CD14-positive monocyte (primary cell): ENCODE measurements around the gene CDCA7L. TPM values are rescaled to one million over a fixed set of nuclear protein-coding genes. Genes with fewer than 3 reads are reported as not detected.

Experiments
- DNase-seq, 3 donors: peaks; one replicate each; pipeline ENCODE4 v3.0.0-alpha.2; 2011 to 2022
- H2AFZ ChIP-seq: 2 replicates; pipeline ENCODE4 v1.6.0; 2012; ENCODE audit warnings: mild to moderate bottlenecking, low read depth, low read length, inconsistent platforms; ENCODE audit not compliant: insufficient read depth, poor library complexity, severe bottlenecking
- H3K27ac ChIP-seq, 2 donors: 1 replicate in 1 of 2; 2 replicates in 1 of 2; pipeline ENCODE4 v1.5.1; 2012 to 2013; ENCODE audit warnings: low read length in 2 of 2, control low read depth in 1 of 2, inconsistent platforms in 1 of 2, low read depth in 1 of 2, mild to moderate bottlenecking in 1 of 2
- H3K27me3 ChIP-seq, 2 donors: one replicate each; pipeline versions ENCODE4 v1.6.0 to v1.6.1; 2011 to 2013; ENCODE audit warnings: low read length in 2 of 2; ENCODE audit not compliant: control insufficient read depth in 2 of 2, insufficient read depth in 2 of 2
- H3K36me3 ChIP-seq, 2 donors: replicated peaks in 1 of 2; 1 replicate in 1 of 2; 2 replicates in 1 of 2; pipeline versions ENCODE4 v1.5.1 to v1.6.1; 2012 to 2013; ENCODE audit warnings: low read length in 2 of 2, control low read depth in 1 of 2, inconsistent platforms in 1 of 2, mild to moderate bottlenecking in 1 of 2; ENCODE audit not compliant: insufficient read depth in 2 of 2, control insufficient read depth in 1 of 2
- H3K4me1 ChIP-seq, 2 donors: 1 replicate in 1 of 2; 2 replicates in 1 of 2; pipeline versions ENCODE4 v1.5.1 to v1.6.1; 2012 to 2013; ENCODE audit warnings: low read length in 2 of 2, control low read depth in 1 of 2, inconsistent platforms in 1 of 2, mild to moderate bottlenecking in 1 of 2, moderate library complexity in 1 of 2; ENCODE audit not compliant: insufficient read depth in 2 of 2, control insufficient read depth in 1 of 2
- H3K4me2 ChIP-seq: replicated peaks from 2 replicates; pipeline ENCODE3; 2012; ENCODE audit warnings: low read length, moderate library complexity, mild to moderate bottlenecking; ENCODE audit not compliant: poor library complexity, severe bottlenecking; ENCODE audit errors: extremely low read depth
- H3K4me3 ChIP-seq, 3 experiments: fragments of 200-600 bp in 1 of 3; sonication (generic) in 1 of 3; replicated peaks in 1 of 3; 1 replicate in 2 of 3; 2 replicates in 1 of 3; pipeline ENCODE4 v1.5.1; 2011 to 2013; ENCODE audit warnings: low read length in 3 of 3, mild to moderate bottlenecking in 3 of 3, control low read depth in 2 of 3, low read depth in 2 of 3, inconsistent platforms in 1 of 3, moderate library complexity in 1 of 3
- H3K79me2 ChIP-seq: 2 replicates; pipeline ENCODE4 v1.6.0; 2012; ENCODE audit warnings: mild to moderate bottlenecking, control low read depth, inconsistent platforms, low read length, moderate library complexity; ENCODE audit not compliant: insufficient read depth
- H3K9ac ChIP-seq: 2 replicates; pipeline ENCODE4 v1.6.0; 2017; ENCODE audit warnings: low read length, mild to moderate bottlenecking; ENCODE audit not compliant: insufficient read depth, poor library complexity, severe bottlenecking
- H3K9me3 ChIP-seq, 2 donors: replicated peaks in 1 of 2; 1 replicate in 1 of 2; 2 replicates in 1 of 2; pipeline versions ENCODE4 v1.5.1 to v1.6.1; 2012 to 2013; ENCODE audit warnings: low read length in 2 of 2, control low read depth in 1 of 2; ENCODE audit not compliant: control insufficient read depth in 1 of 2, insufficient read depth in 1 of 2
- H4K20me1 ChIP-seq: 2 replicates; pipeline ENCODE4 v1.6.0; 2012; ENCODE audit warnings: mild to moderate bottlenecking, low read length, control low read depth, moderate library complexity; ENCODE audit not compliant: insufficient read depth
- H3K27ac Mint-ChIP-seq, 7 donors: one replicate each; pipeline ENCODE4 v1.8.0; 2020; ENCODE audit warnings: mild to moderate bottlenecking in 7 of 7, mixed read lengths in 7 of 7, moderate library complexity in 6 of 7, inconsistent platforms in 2 of 7
- H3K27me3 Mint-ChIP-seq, 3 donors: one replicate each; pipeline ENCODE4 v1.8.0; 2021 to 2022; ENCODE audit warnings: low read depth in 3 of 3, mild to moderate bottlenecking in 3 of 3, mixed read lengths in 3 of 3, moderate library complexity in 3 of 3, inconsistent platforms in 1 of 3
- H3K36me3 Mint-ChIP-seq, 2 donors: one replicate each; pipeline ENCODE4 v1.8.0; 2020; ENCODE audit warnings: mixed read lengths in 2 of 2, inconsistent platforms in 1 of 2, mild to moderate bottlenecking in 1 of 2
- H3K4me1 Mint-ChIP-seq: one replicate; pipeline ENCODE4 v1.8.0; 2020; ENCODE audit warnings: mild to moderate bottlenecking, mixed read lengths
- H3K4me3 Mint-ChIP-seq, 2 donors: one replicate each; pipeline ENCODE4 v1.8.0; 2020; ENCODE audit warnings: mild to moderate bottlenecking in 2 of 2, mixed read lengths in 2 of 2, moderate library complexity in 1 of 2
- H3K9me3 Mint-ChIP-seq, 7 donors: one replicate each; pipeline ENCODE4 v1.8.0; 2020 to 2022; ENCODE audit warnings: mixed read lengths in 7 of 7, mild to moderate bottlenecking in 6 of 7, moderate library complexity in 6 of 7, inconsistent platforms in 2 of 7
- WGBS: methylation state at CpG from one replicate; pipeline ENCODE4 v1.1.5; 2013; ENCODE audit warnings: missing lambda C conversion rate; ENCODE audit not compliant: insufficient coverage; 5-methylcytosine and 5-hydroxymethylcytosine counted together
- intact Hi-C, 2 donors: fragments of 100-400 bp; cut with micrococcal nuclease; formaldehyde crosslinking; loops; one replicate each; pipeline versions ENCODE4 v1.15.0 to v1.15.1; 2023
- polyA plus RNA-seq, 3 donors: library from polyadenylated mRNA; depleted of rRNA in 1 of 3; unstranded in 2 of 3; stranded (reverse) in 1 of 3; fragments of 300-500 nt in 2 of 3; fragments of >200 nt in 1 of 3; fragmentation: Illumina TruSeq in 2 of 3; gene quantifications; 1 replicate in 2 of 3; 2 replicates in 1 of 3; pipeline ENCODE4 v1.2.3, GENCODE V29; 2012 to 2021
- TF ChIP-seq, protein P1 (sequence below): fragments of 200-600 bp; IDR thresholded peaks from one replicate; pipeline ENCODE4 v1.8.0; 2022; ENCODE audit warnings: antibody characterized with exemption, mild to moderate bottlenecking

CDCA7L gene
- polyA plus RNA-seq, 3 donors: 2.5 to 4.3 (median 3.1) TPM

DNA sequence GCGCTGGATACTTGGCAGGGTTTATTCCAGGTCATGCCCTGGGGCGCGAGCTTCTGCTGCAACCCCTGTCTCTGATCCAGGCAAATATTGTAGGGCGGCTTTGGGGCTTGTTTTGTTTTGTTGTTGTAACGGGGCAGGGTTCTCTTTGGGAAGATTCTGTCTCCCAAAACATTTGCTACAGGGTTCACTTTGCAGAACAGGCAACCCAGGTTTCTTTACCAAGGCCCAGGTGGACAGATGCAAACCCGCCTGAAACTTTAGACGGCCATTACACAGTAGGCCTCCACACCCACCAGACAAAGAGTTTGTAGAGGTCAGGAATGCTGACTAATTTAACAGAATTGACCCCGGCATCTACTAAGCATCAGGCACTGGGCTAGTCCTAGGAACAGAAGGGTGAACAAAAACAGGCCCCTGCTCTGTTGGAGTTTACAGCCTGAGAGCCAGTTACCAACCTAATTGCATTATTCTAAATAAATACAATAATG, 567 bp upstream of the CDCA7L start:
- H3K27me3 Mint-ChIP-seq: peaks cover 2 to 6% (median 5%) of the 10 kb centered on the region in 3 donors
- intact Hi-C loops: no loop called here
- Histone ChIP-seq H4K20me1 (no peaks in the 10 kb centered on the region), H3K27ac (peak overlapping the region in 1 of 2 donors; percentile 51), H3K27me3 (no peaks in the 10 kb centered on the region), H3K4me3 (peak overlapping the region; percentile 56 to 83 (median 64)), H3K4me1 (peaks cover 31 to 45% of the 10 kb centered on the region in 2 donors), H3K79me2 (peaks cover 39% of the 10 kb centered on the region), H3K4me2 (peak overlapping the region; percentile 94), H3K9me3 (no peaks in the 10 kb centered on the region), H3K36me3 (no peaks in the 10 kb centered on the region), H3K9ac (peak overlapping the region; percentile 64), H2AFZ (peak overlapping the region; percentile 88)
- H3K4me3 Mint-ChIP-seq: peak overlapping the region; percentile 93 to 100
- TF ChIP-seq, protein P1, sequence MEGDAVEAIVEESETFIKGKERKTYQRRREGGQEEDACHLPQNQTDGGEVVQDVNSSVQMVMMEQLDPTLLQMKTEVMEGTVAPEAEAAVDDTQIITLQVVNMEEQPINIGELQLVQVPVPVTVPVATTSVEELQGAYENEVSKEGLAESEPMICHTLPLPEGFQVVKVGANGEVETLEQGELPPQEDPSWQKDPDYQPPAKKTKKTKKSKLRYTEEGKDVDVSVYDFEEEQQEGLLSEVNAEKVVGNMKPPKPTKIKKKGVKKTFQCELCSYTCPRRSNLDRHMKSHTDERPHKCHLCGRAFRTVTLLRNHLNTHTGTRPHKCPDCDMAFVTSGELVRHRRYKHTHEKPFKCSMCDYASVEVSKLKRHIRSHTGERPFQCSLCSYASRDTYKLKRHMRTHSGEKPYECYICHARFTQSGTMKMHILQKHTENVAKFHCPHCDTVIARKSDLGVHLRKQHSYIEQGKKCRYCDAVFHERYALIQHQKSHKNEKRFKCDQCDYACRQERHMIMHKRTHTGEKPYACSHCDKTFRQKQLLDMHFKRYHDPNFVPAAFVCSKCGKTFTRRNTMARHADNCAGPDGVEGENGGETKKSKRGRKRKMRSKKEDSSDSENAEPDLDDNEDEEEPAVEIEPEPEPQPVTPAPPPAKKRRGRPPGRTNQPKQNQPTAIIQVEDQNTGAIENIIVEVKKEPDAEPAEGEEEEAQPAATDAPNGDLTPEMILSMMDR: no peak
- H3K36me3 Mint-ChIP-seq: no peaks in the 10 kb centered on the region
- no peaks in the 10 kb centered on the region for H3K9me3 Mint-ChIP-seq
- H3K27ac Mint-ChIP-seq: peak overlapping the region in 1 of 7 donors; percentile 54
- 8% methylated on average over 4 of the region's 8 CpGs for WGBS
- peaks cover 44% of the 10 kb centered on the region for H3K4me1 Mint-ChIP-seq
- DNase-seq: no peak

DNA sequence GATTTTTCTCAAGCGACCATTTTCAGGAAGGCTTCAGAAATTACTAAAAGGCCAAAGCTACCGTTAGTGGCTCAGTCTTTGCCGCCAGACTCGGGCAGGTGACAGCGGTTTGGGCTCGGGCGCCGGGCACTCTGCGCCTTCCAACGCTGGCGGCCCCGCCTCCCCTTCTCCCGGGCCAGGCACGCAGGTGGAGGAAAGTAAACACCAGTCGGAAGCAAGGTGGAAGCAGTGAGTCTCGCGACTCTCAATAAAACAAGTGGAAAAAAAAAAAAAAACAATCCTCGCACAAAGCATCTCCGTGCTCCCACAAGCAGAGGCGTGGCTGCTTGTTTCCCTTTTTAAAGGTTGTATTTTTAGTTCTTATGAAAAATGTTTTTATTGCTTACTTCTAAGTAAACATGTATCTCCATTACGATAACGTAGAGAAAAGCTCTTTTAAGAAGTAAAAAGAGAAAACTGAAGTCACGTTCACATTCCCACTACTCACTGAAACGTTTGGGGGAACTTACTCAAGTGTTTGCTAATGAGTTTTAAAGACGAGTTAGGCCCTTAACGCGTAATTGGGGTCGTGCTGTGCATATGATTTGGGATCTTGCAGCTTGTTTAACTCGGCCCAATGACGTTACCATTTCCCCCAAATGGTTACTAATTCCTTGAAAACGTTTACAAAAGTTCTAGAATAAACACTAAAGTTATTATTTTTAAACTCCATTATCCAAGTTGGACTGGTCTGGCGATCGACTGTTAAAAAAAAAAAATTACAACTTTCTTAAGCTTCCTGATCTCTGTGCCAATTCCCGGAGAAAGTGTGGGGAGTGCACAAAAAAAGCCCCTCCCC, 864 bp downstream of the CDCA7L start:
- Mint-ChIP-seq H3K4me3 (peak overlapping the region; percentile 93 to 100), H3K27me3 (peaks cover 2 to 6% (median 5%) of the 10 kb centered on the region in 3 donors), H3K27ac (peak overlapping the region in 2 of 7 donors; percentile 60 to 73), H3K9me3 (no peaks in the 10 kb centered on the region), H3K36me3 (no peaks in the 10 kb centered on the region), H3K4me1 (peaks cover 46% of the 10 kb centered on the region)
- peak overlapping the region; percentile 64 for H3K9ac ChIP-seq
- no peaks in the 10 kb centered on the region for H4K20me1 ChIP-seq
- TF ChIP-seq, protein P1: no peak
- H3K79me2 ChIP-seq: peaks cover 54% of the 10 kb centered on the region
- peaks cover 31 to 51% of the 10 kb centered on the region in 2 donors for H3K4me1 ChIP-seq
- H3K4me3 ChIP-seq: peak overlapping the region; percentile 56 to 83 (median 64)
- 0% methylated on average over 11 of the region's 34 CpGs for WGBS
- intact Hi-C loops: no loop called here
- no peaks in the 10 kb centered on the region for H3K27me3 ChIP-seq
- H3K4me2 ChIP-seq: peak overlapping the region; percentile 94
- H3K36me3 ChIP-seq: no peaks in the 10 kb centered on the region
- no peaks in the 10 kb centered on the region for H3K9me3 ChIP-seq
- H3K27ac ChIP-seq: no peak overlapping the region
- no peak for DNase-seq
- peak overlapping the region; percentile 88 for H2AFZ ChIP-seq
